TTC549 (cell line): ENCODE measurements around the gene ARF1.

Experiments used
- FAIRE-seq: peaks from 2 replicates; lab custom pipeline; 2012; peaks lifted over from hg19 to GRCh38; lab: Jason Lieb, UNC

ARF1 gene

DNA sequence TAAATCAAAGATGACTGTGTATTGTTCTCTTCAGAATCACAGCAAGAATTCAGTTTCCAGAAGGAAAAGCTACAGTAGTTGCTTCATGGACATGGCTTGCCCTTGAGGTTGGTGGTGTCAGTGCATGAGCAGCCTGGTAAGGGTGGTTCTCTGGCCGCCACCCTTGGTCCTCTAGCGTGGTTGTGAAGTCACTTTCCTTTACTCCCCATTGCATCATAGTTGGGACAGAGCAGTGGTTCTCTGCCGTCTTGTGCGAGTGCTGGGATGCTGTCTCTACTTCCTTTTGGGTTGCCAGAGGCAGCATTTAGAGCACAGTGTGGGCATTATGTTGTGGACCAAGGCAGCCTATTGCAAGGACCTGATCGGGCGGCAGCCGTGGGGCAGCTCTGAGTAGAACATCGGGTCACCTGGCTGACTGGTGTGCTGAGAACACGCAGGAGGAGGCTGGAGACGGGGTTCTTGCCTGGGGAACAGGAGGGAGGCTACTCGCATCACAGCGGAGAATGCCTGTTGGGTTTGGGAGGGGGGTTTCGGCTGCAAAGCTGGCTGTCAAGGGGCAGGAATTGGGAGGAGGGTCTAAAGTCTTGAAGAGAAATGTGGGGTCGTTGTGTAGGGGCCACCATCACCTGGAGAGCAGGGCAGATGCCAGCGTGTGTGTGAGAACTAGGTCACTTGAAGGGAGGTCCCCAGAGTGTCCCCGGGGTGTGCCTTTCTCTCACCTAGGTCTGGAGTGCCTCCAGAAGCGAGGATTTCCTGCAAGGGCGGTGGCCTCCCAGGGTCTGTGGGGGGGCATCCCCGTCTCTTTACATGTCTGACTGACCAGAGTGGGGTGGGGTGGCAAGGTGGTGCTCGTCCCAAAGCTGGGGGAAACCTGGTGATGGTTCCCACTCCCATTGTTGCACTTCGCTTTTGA is 6.3 kb downstream of the ARF1 start:
- no peak for FAIRE-seq

DNA sequence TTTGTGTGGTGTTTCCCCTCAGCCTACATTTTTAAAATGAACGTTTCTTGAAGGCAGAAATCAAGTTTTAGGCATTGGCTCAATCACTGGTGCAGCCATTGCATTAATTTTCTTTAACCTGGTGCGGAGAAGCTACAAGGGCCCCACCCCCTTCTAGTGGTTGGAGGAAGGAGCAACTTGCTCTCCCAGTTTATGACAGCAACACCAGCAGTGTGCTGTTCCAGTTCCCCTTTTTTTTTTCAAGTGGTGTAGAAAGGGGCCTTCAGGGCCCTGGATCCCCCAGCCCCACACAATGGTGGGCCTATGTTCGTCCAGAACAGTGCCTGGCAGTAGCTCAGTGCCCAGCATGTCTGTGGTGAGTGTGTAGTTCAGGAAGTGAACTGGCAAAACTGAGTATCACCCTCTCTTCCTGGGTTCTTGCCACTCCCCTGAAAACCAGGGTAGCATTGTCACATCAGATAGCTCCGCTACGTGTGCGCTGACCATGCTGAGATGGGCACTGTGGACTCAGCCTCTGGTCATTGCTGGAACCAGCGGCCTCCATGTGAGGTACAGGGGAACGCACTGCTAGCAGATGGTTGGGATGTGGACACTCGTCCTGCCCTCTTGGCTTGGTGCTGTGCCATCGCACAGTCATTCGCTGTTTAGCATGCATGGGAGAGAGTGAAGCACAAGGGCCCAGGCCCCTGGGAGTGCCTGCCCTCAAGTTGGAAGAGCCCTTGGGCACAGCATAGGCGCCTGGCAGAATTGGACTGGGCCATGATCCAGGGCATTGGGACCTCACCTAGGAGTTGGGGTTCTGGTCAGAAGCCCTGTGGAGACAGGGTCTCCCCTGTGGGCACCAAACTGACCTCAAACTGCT is 7.2 kb downstream of the ARF1 start:
- FAIRE-seq: no peak

DNA sequence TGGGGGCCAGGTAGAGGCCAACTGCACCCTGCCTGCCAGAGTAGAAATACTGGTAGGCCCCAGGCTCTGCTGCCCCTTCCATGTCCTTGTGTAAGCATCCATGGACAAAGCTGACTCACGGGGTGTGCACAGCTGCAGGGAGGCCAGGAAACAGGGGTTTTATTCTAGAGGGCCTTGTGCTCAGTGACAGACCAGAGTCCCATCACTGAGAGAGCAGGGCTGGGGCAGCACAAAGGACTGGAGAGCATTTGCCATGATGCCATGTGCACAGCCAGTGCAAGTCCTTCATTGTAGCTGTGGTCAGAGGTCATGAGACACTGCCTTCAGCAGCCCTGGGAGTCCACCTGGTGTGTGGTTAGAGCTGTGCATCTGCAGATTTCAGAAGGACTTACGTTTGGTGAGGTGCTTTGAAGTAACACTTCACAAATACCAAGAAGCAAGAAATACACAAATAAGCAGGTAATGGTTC is 8.1 kb downstream of the ARF1 start:
- no peak for FAIRE-seq

DNA sequence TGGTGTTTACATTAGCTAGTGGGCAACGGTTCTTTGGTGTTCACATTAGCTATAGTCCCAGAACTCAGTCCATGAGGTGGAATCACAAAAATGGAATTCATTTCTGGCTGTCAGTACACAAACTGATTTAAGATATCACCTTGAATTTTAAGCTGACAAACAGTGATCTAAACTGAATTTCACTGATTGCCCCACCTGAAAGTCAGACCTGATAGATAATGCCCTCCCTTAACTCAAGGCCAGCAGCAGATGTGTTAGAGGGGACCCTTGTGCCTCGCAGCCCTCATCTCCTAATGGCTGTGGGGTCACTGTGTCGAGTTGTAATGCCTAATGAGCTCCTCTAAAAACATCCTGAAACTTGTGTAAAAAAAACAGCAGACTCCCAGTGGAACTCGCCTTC is 8.6 kb downstream of the ARF1 start:
- FAIRE-seq: no peak

DNA sequence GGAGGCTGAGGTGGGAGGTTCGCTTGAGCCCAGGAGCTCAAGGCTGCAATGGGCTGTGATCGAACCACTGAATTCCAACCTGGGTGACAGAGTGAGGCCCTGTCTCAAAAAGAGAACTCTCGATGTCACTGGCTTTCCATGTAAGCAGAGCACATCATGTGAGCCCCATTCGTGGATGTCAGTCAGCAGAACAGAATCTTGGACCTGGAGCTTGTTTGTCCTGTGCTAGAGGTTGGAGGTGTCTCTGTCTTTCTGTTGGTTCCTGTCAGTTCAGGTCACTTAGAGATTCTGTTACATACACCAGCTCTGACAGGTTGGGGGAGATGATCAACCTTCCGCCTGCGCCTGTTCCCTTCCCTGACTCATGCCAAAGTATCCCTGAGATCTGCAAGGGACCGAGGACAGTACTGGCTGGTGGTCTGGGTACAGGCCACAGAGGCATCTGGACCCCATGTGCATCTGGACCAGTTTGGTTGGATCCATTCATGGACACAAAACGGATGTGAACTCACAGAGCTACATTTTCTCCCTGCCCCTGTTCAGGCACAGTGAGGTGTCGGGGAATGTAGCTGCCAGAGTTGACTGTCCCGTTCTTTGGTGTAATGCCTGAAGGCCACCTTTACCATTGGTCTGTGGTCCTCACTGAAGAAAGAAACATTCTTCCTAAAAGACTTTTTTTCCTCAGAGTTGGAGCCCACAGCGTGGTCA is 10.0 kb downstream of the ARF1 start:
- FAIRE-seq: no peak

DNA sequence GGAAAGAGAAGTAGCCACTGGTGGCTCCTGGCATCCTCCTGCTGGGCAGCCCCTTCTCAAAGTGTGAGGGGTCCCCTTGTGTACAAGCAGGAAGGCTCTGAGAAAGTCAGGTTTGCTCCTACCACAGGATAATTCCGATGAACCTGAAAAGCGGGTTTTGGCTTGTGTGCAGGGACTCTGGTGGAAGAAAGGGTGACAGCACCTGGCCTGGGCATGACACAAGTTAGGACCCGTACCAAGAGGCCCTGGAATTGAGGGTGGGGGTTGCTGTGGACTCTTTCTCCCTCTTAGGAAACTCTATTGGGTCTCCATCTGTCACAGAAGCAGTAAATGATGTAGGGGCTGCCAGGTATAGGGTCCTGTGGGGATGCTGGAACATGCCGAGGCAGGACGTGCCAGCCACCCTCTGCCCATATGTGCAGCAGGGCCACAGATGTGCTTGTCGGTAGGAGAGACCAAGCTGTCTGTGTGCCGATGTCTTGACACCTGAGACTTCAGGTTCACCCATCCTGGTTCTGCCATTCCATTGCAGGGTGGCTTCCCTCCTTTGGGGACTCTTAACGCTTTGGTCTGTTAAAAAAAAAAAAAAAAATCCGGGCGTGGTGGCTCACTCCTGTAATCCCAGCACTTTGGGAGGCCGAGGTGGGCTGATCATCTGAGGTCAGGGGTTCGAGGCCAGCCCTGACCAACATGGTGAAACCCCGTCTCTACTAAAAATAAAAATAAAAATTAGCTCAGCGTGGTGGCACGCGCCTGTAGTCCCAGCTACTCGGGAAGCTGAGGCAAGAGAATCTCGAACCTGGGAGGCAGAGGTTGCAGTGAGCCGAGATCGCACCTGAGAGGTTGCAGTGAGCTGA is 10.8 kb downstream of the ARF1 start:
- no peak for FAIRE-seq

DNA sequence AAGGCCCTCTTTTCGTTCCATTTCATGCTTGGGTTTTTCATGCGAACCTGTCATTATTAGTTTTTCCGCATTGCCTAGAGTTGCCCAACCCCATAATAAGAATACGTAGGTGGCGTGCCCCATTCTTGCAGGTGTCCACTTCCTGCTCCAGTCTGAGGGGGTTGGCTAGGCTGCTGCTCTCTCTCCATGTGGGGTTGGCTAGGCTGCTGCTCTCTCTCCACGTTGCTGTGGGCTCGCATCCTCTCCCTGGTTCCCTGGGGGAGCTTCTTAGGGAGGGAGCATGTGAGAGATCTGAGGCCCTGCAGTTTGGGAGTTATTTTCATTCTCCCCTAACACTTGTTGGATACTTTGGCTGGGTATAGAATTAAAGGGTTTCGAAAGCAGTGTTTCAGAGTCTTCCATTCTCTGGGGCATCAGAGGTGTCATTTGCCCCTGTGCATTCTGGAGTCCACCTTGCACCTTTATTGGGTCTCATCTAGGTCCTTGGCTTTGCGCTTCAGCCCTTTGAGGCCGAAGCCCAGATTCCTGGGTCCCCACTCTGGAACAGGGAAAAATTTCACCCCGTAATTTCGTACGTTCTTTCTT is 12.0 kb downstream of the ARF1 start:
- FAIRE-seq: no peak

DNA sequence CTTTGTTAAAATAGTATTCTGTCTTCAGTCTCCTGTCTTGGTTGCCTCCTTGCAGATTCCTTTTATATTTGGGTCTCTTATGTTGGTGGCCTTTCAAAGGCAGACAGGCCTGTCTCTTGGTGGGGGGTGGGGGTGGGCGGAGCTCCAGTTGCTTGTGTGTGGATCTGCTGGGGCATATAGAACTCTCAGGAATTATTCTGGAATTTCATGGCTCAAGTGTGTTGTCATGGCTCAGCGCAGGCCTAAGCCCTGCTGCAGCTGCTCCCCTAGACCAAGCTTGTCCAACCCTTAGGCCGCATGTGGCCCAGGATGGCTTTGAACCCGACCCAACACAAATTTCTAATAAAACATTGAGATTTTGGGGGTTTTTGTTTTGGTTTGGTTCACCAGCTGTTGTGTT is 12.7 kb downstream of the ARF1 start:
- no peak for FAIRE-seq

DNA sequence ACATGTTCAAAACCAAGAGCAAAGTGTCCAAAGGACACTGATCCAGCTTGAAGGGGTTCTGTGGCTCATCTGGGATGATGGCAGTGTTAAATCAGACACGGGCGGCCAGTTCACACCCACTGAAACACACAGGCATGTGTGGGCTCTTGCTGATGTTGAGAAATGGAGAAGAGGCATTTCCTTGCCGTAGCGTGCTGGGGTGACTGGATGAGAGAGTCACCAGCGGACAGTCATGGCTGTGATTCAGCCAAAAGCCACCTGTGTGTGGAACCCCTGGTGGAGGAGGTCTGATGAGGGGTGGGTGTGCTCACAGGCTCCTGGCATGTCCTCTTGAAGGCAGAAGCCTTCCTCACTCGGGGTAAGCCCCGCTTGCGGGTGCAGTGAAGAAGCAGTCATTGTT is 13.4 kb downstream of the ARF1 start:
- FAIRE-seq: no peak

DNA sequence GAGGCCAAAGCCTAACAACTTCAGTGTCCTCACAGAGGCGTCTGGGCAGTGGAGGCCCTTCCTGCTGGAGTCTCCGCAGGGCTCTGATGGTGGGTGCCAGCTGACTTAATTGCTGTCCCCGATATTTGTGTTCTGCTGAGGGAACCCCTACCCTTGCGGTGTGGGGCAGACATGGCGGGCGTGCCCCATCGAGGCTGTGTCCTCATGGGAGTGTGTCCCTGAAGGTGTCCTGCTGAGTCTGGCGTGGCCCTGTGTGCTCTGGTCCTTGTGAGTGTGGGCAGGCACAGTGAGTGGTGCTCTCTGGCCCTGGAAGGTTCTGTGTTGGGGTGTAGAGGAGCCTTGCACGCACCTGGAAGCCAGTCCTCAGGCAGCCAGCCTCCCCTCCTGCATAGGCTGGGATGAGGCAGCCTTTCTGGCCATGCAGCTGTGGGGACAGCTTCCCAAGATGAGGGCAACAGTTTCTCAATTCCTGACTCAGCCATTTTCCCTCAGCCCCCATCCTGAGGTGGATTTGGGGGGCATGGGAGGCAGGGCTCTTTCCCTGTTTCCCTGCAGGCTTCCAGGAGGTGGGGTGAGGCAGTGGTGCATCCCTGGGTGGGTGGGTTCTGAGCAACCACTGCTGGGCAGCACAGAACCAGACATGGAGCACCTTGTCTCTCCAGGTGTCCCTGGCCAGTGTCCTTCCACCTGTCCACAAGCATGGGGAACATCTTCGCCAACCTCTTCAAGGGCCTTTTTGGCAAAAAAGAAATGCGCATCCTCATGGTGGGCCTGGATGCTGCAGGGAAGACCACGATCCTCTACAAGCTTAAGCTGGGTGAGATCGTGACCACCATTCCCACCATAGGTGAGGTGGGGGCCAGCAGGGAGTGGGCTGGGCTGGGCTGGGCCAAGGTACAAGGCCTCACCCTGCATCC is 14.2 kb downstream of the ARF1 start:
- no peak for FAIRE-seq

DNA sequence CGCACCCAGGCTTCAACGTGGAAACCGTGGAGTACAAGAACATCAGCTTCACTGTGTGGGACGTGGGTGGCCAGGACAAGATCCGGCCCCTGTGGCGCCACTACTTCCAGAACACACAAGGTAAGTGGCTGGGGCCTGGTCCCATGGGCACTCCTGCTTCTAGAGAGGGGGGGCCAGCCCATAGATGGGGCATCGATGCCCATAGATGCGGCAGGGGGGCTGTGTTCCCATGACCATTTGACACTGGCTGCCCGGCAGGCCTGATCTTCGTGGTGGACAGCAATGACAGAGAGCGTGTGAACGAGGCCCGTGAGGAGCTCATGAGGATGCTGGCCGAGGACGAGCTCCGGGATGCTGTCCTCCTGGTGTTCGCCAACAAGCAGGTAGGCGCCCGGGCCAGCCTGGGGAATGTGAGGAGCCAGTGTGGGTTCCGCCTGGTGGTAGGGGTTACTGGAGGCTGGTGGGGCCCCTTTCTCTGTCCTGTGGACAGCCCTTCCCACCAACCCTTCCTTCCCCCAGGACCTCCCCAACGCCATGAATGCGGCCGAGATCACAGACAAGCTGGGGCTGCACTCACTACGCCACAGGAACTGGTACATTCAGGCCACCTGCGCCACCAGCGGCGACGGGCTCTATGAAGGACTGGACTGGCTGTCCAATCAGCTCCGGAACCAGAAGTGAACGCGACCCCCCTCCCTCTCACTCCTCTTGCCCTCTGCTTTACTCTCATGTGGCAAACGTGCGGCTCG is 15.0 kb downstream of the ARF1 start:
- no peak for FAIRE-seq

DNA sequence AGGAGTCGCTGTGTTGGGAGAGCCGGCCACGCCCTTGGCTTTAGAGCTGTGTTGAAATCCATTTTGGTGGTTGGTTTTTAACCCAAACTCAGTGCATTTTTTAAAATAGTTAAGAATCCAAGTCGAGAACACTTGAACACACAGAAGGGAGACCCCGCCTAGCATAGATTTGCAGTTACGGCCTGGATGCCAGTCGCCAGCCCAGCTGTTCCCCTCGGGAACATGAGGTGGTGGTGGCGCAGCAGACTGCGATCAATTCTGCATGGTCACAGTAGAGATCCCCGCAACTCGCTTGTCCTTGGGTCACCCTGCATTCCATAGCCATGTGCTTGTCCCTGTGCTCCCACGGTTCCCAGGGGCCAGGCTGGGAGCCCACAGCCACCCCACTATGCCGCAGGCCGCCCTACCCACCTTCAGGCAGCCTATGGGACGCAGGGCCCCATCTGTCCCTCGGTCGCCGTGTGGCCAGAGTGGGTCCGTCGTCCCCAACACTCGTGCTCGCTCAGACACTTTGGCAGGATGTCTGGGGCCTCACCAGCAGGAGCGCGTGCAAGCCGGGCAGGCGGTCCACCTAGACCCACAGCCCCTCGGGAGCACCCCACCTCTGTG is 15.9 kb downstream of the ARF1 start:
- FAIRE-seq: no peak

DNA sequence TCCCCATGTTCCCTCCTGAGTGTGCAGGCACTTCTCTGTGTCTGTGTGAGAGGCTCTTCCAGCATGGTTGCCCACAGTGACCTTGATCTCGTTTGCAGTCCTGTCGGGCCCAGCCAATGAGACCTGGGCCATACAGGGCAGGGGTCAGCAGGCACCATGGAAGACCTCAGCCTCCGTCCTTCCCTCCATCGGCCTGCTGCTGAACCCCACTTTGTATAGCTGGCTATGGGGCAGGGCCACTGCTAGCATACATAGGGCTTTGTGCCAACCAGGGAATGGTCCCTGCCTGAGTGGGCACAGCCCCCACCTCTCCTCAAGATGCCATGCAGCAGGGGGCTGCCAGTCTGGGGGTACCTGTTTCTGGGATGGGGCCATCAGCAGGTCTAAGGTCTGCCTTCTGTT is 16.8 kb downstream of the ARF1 start:
- FAIRE-seq: no peak

DNA sequence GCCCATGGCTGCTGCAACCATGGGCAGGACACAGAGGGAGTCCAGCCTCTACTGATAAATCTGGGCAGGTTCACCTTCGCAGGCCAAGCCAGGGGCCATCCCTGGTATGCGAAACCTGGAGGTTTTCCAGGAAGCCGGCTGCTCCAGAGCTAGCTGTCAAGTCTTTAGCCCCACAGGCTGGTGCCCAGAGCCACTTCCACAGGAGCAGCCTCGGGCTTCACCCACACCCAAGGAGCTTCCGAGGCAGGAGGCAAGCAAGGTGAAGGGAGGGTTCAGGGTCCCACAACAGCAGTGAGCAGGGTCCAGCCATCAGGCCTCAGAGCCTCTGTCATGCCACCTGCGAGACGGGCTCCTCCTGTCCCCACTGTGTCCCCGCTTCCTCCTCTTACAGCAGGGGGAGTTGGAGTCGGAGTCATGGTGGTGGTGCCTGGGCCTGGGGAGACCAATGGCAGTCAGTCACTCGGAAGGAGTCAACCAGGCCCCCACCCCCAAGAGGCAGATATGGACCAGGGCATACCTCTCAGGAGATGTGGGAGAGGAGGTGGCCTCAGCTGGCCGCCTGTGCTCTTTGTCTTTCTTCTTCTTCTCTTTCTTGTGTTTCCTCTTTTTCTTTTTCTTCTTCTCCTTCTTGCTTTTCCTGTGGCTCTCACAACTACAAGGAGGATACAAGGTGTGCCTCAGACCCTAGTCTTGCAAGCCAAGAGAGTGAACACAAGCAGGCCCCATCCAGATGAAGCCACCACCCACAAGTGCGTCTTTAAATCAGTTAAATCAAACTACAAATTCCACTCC is 18.5 kb downstream of the ARF1 start:
- no peak for FAIRE-seq

DNA sequence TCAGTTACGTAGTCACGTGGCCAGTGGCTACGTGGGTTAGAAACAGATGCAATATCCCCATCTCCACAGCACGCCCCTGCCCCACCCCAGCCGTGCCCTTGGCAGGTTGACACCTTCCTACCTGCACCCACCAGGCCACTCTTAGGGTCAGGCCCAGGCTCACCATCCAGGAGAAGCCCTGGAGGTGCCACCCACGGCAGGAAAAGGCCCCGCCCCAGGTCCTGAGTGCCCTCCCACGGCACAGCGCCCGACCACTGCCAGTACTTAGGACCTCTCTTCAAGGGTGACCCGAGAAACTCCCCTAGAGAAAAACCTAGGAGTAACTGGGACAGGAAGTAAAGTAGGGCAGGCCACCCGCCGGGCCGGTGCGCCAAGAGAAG is 19.1 kb downstream of the ARF1 start:
- FAIRE-seq: no peak

DNA sequence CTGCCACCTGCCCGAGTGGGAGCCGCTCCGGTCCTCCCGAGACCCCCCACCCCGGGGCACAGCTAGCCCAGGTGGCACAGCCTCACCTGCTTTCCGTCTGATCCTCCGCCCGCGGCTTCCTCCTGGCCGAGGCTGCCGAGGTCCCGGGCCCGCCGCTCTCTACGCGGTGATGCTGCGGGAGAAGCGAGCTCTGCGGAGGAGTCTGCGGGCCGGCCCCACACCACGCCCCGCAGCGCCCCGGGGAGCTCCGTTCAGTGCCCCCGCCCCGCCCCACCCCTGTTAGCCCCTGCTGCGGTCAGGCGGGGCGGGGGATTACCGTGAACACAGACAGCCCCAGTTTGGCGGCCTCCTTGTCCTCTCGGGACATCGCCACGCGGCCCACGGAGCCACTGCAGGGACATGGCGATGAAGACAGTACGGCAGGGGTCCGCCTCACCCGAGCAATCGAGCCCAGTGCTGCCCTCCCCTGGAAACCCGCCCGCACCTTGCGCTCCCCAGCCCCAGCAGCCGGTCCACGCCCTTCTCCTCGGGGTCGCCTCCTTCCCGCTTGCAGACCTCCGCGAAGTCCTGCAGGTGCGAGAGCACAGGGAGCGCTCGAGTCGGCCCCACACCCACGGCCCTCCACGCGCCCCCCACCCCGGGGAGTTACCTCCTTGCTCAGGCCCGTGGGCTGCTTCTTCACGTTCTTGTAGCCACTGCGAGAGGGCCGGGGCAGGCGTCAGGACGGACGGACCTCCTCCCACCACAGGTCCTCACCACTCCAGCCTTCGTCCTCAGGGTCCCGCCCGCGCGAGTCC is 19.7 kb downstream of the ARF1 start:
- no peak for FAIRE-seq
